ENCODE measurements around the gene PIGZ. TPM values are rescaled to one million over a fixed set of nuclear protein-coding genes. Genes with fewer than 3 reads are reported as not detected.
A peak's percentile ranks its signal among the peaks of the same experiment; 100 is the strongest.

Gene PIGZ
- total RNA-seq, 3 donors from 2014 or later = 29.1 to 131 (median 122) TPM

GRCh38 chr3:197003461-197004385, 35.1 kb upstream of the PIGZ start:
- Histone ChIP-seq H3K4me3 (peak overlapping the region; percentile 17), H3K4me1 (ENCODE audit: low read depth) (peaks cover 7% of the 10 kb centered on the region), H3K9me3 (no peaks in the 10 kb centered on the region), H3K36me3 (ENCODE audit: low read depth) (no peaks in the 10 kb centered on the region)
- intact Hi-C loops (cut with DNase I, micrococcal nuclease) = loop anchor here in 1 of 2 donors (10.0 kb wide), 1 partner anchor 181 kb away; no protein-coding TSS in a partner anchor
- DNase-seq = peak; percentile 52 to 73 (median 71)
- TF ChIP-seq, protein P1, sequence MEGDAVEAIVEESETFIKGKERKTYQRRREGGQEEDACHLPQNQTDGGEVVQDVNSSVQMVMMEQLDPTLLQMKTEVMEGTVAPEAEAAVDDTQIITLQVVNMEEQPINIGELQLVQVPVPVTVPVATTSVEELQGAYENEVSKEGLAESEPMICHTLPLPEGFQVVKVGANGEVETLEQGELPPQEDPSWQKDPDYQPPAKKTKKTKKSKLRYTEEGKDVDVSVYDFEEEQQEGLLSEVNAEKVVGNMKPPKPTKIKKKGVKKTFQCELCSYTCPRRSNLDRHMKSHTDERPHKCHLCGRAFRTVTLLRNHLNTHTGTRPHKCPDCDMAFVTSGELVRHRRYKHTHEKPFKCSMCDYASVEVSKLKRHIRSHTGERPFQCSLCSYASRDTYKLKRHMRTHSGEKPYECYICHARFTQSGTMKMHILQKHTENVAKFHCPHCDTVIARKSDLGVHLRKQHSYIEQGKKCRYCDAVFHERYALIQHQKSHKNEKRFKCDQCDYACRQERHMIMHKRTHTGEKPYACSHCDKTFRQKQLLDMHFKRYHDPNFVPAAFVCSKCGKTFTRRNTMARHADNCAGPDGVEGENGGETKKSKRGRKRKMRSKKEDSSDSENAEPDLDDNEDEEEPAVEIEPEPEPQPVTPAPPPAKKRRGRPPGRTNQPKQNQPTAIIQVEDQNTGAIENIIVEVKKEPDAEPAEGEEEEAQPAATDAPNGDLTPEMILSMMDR (IDR thresholded peaks at IDR 0.05) = no peak
- ATAC-seq = peak; percentile 54

- Histone ChIP-seq H3K4me1 (ENCODE audit: low read depth) (peaks cover 7% of the 10 kb centered on the region), H3K36me3 (ENCODE audit: low read depth) (no peaks in the 10 kb centered on the region), H3K9me3 (no peaks in the 10 kb centered on the region), H3K4me3 (peak overlapping the region; percentile 17)
- intact Hi-C loops (cut with DNase I, micrococcal nuclease) = loop anchor here in 1 of 2 donors (10.0 kb wide), 1 partner anchor 182 kb away; no protein-coding TSS in a partner anchor
- peak; percentile 92 for ATAC-seq
- TF ChIP-seq, protein P1 (IDR thresholded peaks at IDR 0.05) = peak; percentile 82
- peak; percentile 91 to 94 (median 92) for DNase-seq
These were observed 34.2 kb upstream of the PIGZ start for GRCh38 chr3:197002701-197003454.

- TF ChIP-seq, protein P1 (IDR thresholded peaks at IDR 0.05) = no peak
- ATAC-seq (no peak), DNase-seq (no peak)
- intact Hi-C loops (cut with DNase I, micrococcal nuclease) = loop anchor here in 1 of 2 donors (10.0 kb wide), 1 partner anchor 183 kb away; no protein-coding TSS in a partner anchor
- Histone ChIP-seq H3K9me3 (no peaks in the 10 kb centered on the region), H3K4me3 (no peak overlapping the region), H3K36me3 (ENCODE audit: low read depth) (no peaks in the 10 kb centered on the region), H3K4me1 (ENCODE audit: low read depth) (peaks cover 7% of the 10 kb centered on the region)
These were observed 33.5 kb upstream of the PIGZ start for GRCh38 chr3:197001972-197002700.

DNA sequence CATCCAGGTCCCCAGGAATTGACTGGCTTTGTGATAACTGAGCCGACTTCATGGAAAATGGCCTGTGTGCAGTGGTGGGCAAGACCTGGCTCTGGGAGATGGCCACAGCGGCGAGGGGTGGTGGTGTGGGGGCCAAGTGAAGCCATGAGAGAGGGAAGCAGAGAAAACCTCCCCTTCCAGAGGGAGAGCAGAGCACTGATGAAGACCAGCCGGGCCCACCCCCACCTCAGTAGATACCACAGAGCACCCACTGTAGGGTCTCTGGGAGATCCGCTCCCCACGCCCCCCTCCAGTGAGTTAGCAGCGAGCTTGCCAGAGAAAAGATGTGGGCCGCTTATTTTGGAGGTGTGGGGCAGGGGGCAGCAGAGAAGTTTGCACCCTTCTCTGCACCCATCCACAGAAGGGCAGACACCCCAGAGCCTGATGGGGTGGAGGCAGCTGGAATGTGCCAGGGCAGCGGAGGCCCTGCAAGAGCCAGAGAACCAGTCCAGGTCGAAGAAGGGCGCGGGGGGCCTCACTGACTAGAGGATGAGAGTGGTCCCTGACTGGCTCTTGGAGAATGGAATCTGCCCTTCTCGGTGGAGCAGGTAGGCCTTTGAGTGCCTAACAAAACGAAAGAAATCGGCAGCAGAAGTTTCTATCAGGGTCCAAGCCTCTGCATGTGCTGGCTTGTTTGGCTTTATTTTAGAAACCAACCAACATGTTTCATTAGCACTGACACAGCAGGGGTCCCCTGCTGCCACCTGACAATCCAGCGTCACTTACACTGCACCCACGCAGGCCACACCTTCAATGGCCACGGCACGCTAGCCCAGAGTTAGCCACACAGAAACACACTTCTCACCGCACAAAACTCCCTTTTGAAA, 32.7 kb upstream of the PIGZ start:
- TF ChIP-seq, protein P1 (IDR thresholded peaks at IDR 0.05) = no peak
- Histone ChIP-seq H3K4me3 (no peak overlapping the region), H3K36me3 (ENCODE audit: low read depth) (no peaks in the 10 kb centered on the region), H3K9me3 (no peaks in the 10 kb centered on the region), H3K4me1 (ENCODE audit: low read depth) (peaks cover 7% of the 10 kb centered on the region)
- ATAC-seq = no peak
- DNase-seq = peak in 1 of 3 donors; percentile 27
- intact Hi-C loops (cut with DNase I, micrococcal nuclease) = loop anchor here in 1 of 2 donors (10.0 kb wide), 1 partner anchor 183 kb away; no protein-coding TSS in a partner anchor

All from mucosa of descending colon (tissue), 3 donors.